IPS-18a (cell line): Measurements from ENCODE around the gene XXYLT1.

Source experiments
- H3K27ac ChIP-seq: one replicate; pipeline ENCODE4 v1.5.1; 2013; ENCODE audit warnings: low read length
- H3K27me3 ChIP-seq: one replicate; pipeline ENCODE4 v1.6.1; 2013; ENCODE audit warnings: mild to moderate bottlenecking, low read length; ENCODE audit not compliant: control insufficient read depth, insufficient read depth
- H3K36me3 ChIP-seq: one replicate; pipeline ENCODE4 v1.6.1; 2013; ENCODE audit warnings: low read depth, low read length; ENCODE audit not compliant: control insufficient read depth
- H3K4me1 ChIP-seq: one replicate; pipeline ENCODE4 v1.6.1; 2013; ENCODE audit warnings: low read depth, low read length; ENCODE audit not compliant: control insufficient read depth
- H3K4me3 ChIP-seq: one replicate; pipeline ENCODE4 v1.5.1; 2013; ENCODE audit warnings: low read length
- H3K9ac ChIP-seq: one replicate; pipeline ENCODE4 v1.6.1; 2013; ENCODE audit warnings: mild to moderate bottlenecking, low read length, moderate library complexity
- H3K9me3 ChIP-seq: one replicate; pipeline ENCODE4 v1.6.1; 2013; ENCODE audit warnings: low read depth, low read length; ENCODE audit not compliant: control insufficient read depth

XXYLT1 gene

DNA sequence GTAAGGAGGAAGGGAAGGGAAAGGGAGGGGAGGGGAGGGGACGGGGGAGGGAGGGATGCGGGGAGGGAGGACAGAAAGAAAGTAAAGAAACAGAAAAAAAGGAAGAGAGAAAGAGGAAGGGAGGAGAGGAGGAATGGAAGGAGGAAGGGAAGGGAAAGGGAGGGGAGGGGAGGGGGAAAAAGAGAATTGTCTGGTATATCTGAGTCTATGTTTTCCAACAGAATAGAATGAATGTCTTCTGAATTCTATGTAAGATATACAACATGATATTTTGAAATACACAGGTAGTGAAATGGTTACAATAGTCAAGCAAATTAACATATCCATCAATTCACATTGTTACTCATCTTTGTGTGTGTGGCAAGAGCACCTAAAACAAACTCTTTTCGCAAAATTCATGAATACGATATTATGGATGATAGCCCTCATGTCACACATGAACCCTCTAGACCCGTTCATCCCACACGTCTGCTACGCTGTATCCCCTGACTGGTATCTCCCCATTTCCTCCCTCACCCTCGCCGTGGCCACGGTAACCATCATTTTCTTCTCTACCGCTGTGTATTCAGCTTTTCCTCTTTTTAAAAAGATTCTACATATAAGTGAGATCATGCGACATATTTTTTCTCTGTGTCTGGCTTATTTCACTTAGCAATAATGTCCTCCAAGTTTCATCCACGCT, 168.9 kb downstream of the XXYLT1 start:
- no peaks in the 10 kb centered on the region for H3K36me3 ChIP-seq
- H3K27me3 ChIP-seq, result no peaks in the 10 kb centered on the region
- H3K9ac ChIP-seq, result no peak overlapping the region
- H3K9me3 ChIP-seq, result no peaks in the 10 kb centered on the region
- H3K27ac ChIP-seq, result no peak overlapping the region
- peaks cover 5% of the 10 kb centered on the region for H3K4me1 ChIP-seq
- H3K4me3 ChIP-seq, result no peak overlapping the region

DNA sequence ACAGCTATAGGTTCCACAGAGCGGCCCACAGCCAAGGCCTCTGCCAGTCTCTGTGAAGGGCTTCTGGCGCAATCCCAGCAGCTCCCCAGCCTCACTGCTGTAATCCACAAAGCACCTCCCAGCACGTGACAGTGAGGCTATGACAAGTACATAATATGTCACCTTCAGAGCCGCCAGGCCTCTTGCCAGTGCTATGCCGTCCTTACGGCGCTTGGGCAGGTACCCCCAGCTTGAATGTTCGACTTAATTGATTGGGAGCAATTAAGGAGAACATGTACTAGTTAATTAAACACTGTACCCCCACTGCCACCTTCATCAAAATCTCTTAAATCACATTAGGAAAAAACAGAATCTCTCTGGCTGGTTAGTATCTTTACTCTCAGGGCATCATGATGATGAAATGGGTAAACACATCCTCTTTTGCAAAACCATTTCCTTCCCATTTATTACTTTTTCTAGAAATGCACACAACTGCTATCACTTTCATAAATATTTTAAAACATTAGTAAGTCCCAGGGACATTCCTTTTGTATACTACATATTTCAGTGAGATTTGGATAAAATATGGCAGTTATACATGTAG, 169.9 kb downstream of the XXYLT1 start:
- no peak overlapping the region for H3K4me3 ChIP-seq
- H3K9ac ChIP-seq, result no peak overlapping the region
- peaks cover 5% of the 10 kb centered on the region for H3K4me1 ChIP-seq

DNA sequence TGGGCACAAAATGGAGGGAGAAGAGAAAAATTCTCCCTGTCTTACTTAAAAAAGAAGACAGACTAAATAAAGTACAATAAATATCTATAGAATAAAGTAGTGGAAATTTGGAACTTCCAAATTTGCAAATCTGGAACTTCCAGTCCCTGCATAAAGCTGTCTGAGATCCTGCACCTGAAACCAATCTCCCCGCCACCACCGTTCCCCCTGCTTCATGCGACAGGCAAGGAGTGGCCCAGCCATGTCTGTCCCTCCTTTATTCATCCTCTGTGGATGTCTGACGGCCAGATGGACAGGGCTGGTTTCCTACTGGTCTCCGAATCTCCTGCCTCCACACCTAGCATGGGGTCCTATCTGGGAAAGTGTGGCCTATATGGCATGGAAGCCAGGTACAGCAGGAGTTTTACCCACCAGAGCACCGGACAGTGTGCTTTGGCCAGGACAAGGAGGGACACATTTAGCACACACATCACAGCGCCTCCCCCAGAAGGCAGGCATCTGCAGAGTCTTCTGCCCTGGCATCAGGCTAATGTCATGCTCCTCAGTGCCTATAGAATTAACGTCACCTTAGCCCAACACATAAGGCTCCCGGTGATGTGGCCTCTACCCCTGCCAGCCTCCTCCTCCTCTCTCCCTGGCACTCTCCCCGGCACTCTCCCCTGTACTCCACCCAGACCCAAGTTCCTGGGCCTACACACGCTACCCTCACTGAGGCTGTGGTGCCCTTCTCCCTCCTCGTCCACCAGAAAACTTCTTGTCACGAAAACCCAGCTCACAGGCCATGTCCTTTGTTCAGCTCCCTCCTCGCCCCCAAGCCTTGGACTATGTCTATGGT, 170.8 kb downstream of the XXYLT1 start:
- no peak overlapping the region for H3K27ac ChIP-seq
- H3K9ac ChIP-seq, result no peak overlapping the region
- no peaks in the 10 kb centered on the region for H3K9me3 ChIP-seq
- no peaks in the 10 kb centered on the region for H3K36me3 ChIP-seq
- H3K27me3 ChIP-seq, result no peaks in the 10 kb centered on the region
- no peak overlapping the region for H3K4me3 ChIP-seq
- peaks cover 5% of the 10 kb centered on the region for H3K4me1 ChIP-seq

More for the DNA sequence above, 169.9 kb downstream of the XXYLT1 start:
- Histone ChIP-seq H3K36me3 (no peaks in the 10 kb centered on the region), H3K27ac (no peak overlapping the region), H3K27me3 (no peaks in the 10 kb centered on the region), H3K9me3 (no peaks in the 10 kb centered on the region)

DNA sequence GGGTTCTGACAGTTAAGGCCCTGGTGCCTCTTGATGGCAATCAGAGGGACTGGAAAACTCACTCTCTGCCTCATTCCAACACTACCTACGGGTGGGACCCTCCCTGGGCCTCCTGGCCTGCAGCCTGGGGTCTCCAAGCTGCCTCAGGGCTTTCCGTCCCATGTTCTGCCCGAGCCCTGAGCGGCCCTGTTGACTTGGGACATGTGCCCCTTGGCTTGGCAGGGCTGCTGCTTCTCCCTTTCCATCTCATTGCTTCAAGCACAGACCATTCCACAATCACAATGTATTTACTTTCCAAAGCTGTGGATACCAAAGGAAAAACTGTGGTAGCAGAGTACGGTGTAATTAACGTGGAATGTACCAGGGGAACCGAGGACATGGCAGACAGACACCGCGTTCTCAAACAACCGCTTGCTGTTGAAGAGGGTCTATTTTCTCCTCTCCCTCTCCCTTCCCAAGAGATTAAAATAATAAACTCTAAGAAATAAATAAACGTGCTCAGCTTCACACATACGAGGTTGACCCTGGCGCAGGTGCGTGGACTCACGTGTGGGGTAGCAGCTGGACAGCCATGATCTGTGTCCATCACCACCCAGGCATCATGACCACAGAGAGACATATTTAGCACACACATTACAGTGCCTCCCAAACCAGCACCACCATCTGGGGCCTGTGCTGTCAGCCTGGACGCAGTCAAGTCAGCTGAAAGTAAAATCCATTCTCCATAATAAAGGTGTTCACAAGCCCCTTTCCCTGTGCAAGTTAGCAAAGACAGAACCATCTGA, 172.0 kb downstream of the XXYLT1 start:
- Histone ChIP-seq H3K27ac (no peak overlapping the region), H3K9me3 (no peaks in the 10 kb centered on the region), H3K36me3 (no peaks in the 10 kb centered on the region), H3K4me1 (peaks cover under 1% of the 10 kb centered on the region), H3K9ac (no peak overlapping the region), H3K27me3 (no peaks in the 10 kb centered on the region), H3K4me3 (no peak overlapping the region)

DNA sequence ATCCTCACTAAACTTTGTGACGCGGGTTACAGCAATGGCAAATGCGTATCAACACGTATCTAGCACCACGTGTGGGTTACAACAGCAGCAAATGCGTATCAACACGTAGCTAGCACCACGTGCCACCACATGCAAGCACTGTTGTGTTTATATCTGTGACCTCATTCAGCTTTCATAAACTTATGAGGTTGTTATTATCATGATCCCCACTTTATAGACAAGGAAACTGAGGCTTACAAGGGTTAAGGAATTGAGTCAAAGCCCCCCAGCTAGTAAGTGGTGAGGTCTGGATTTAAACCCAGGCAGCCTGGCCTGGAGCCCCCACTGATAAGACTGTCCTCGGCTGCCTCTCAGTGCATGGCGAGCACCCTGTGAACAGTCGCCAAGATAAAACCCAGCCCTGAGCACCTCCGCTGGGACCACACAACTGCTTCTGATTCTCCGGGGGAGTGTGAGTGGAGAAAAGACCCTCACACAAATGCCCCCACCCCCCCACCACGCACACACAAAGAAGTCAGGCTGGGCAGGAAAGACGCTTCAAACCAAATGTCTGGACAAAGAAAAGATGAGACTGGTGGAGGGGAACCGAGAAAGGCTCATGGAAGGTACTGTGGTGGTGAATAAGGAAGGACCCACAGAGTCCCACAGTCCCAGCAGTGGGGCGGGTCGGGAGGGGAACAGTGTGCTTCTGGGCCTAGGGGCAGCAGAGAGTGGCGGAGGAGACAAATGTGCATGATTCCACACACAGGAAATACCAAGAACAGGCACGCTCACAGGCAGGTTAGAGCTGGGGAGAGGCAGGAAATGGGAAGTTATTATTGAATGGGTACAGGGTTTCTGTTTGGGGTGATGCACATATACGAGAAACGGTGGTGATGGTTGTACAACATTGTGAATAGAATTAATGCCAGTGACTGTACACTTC, 173.4 kb downstream of the XXYLT1 start:
- Histone ChIP-seq H3K9ac (no peak overlapping the region), H3K4me1 (no peaks in the 10 kb centered on the region), H3K9me3 (no peaks in the 10 kb centered on the region), H3K4me3 (no peak overlapping the region), H3K36me3 (no peaks in the 10 kb centered on the region), H3K27me3 (no peaks in the 10 kb centered on the region), H3K27ac (no peak overlapping the region)

- Histone ChIP-seq H3K4me1 (no peaks in the 10 kb centered on the region), H3K9me3 (no peaks in the 10 kb centered on the region), H3K27ac (no peak overlapping the region), H3K9ac (no peak overlapping the region), H3K4me3 (no peak overlapping the region), H3K27me3 (no peaks in the 10 kb centered on the region), H3K36me3 (no peaks in the 10 kb centered on the region)
Measured at GRCh38 chr3:195096484-195097330, 174.3 kb downstream of the XXYLT1 start.

GRCh38 chr3:195096053-195096452, 174.9 kb downstream of the XXYLT1 start:
- Histone ChIP-seq H3K36me3 (no peaks in the 10 kb centered on the region), H3K4me1 (no peaks in the 10 kb centered on the region), H3K9me3 (no peaks in the 10 kb centered on the region), H3K27me3 (no peaks in the 10 kb centered on the region), H3K4me3 (no peak overlapping the region), H3K9ac (no peak overlapping the region), H3K27ac (no peak overlapping the region)

GRCh38 chr3:195095704-195096036, 175.3 kb downstream of the XXYLT1 start:
- H3K36me3 ChIP-seq, result no peaks in the 10 kb centered on the region
- H3K4me1 ChIP-seq, result no peaks in the 10 kb centered on the region
- H3K27me3 ChIP-seq, result no peaks in the 10 kb centered on the region
- no peaks in the 10 kb centered on the region for H3K9me3 ChIP-seq
- no peak overlapping the region for H3K4me3 ChIP-seq
- H3K9ac ChIP-seq, result no peak overlapping the region
- H3K27ac ChIP-seq, result no peak overlapping the region

- Histone ChIP-seq H3K4me3 (no peak overlapping the region), H3K4me1 (no peaks in the 10 kb centered on the region), H3K27ac (no peak overlapping the region), H3K9ac (no peak overlapping the region), H3K36me3 (no peaks in the 10 kb centered on the region), H3K27me3 (no peaks in the 10 kb centered on the region), H3K9me3 (no peaks in the 10 kb centered on the region)
Measured at GRCh38 chr3:195095035-195095703, 175.8 kb downstream of the XXYLT1 start.
